Suprapubic skin (tissue), 3 donors: Measurements from ENCODE around the gene SRD5A1.

Source experiments
- POLR2AphosphoS5 ChIP-seq, 3 donors: sonication (generic); formaldehyde crosslinking; IDR thresholded peaks; one replicate each; pipeline ENCODE4 v1.6.1; 2017; ENCODE audit warnings: antibody characterized with exemption in 3 of 3
- TF ChIP-seq, protein P1 (sequence below), 2 donors: fragments of 200-600 bp in 1 of 2; fragments of 450-650 bp in 1 of 2; sonication (generic) in 1 of 2; IDR thresholded peaks; one replicate each; pipeline ENCODE4 v1.5.1; 2016 to 2019; ENCODE audit warnings: antibody characterized with exemption in 2 of 2, mild to moderate bottlenecking in 1 of 2, moderate library complexity in 1 of 2

GRCh38 chr5:6718718-6719117 lies 85.5 kb downstream of the SRD5A1 start:
- TF ChIP-seq, protein P1, sequence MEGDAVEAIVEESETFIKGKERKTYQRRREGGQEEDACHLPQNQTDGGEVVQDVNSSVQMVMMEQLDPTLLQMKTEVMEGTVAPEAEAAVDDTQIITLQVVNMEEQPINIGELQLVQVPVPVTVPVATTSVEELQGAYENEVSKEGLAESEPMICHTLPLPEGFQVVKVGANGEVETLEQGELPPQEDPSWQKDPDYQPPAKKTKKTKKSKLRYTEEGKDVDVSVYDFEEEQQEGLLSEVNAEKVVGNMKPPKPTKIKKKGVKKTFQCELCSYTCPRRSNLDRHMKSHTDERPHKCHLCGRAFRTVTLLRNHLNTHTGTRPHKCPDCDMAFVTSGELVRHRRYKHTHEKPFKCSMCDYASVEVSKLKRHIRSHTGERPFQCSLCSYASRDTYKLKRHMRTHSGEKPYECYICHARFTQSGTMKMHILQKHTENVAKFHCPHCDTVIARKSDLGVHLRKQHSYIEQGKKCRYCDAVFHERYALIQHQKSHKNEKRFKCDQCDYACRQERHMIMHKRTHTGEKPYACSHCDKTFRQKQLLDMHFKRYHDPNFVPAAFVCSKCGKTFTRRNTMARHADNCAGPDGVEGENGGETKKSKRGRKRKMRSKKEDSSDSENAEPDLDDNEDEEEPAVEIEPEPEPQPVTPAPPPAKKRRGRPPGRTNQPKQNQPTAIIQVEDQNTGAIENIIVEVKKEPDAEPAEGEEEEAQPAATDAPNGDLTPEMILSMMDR (IDR thresholded peaks at IDR 0.05), result no peak
- TF ChIP-seq POLR2AphosphoS5 (IDR thresholded peaks at IDR 0.05), result no peak
